Common myeloid progenitor, CD34-positive (primary cell): ENCODE measurements around the gene DNAJB9.

Experiments
- CTCF ChIA-PET: fragments of 350-600 bp; sonication (Branson Sonifier 250); formaldehyde crosslinking; loops from one replicate; lab custom pipeline; 2021; ENCODE audit warnings: antibody characterized with exemption; lab: Charles Lee
- POLR2A ChIA-PET: fragments of 350-600 bp; sonication (Branson Sonifier 250); formaldehyde crosslinking; loops from one replicate; lab custom pipeline; 2021; ENCODE audit warnings: antibody characterized with exemption; lab: Charles Lee
- DNase-seq, 3 donors: peaks; one replicate each; pipeline versions ENCODE4 v3.0.0 to v3.0.0-alpha.2; 2013
- H3K27ac ChIP-seq, 2 experiments: 1 replicate in 1 of 2; 2 replicates in 1 of 2; pipeline ENCODE4 v1.7.0; 2013; ENCODE audit warnings: inconsistent platforms in 2 of 2, low read length in 2 of 2, mild to moderate bottlenecking in 2 of 2, low read depth in 1 of 2, moderate library complexity in 1 of 2; ENCODE audit not compliant: severe bottlenecking in 2 of 2, insufficient read depth in 1 of 2, poor library complexity in 1 of 2
- H3K27me3 ChIP-seq, 5 experiments: replicated peaks in 2 of 5; 1 replicate in 3 of 5; 2 replicates in 2 of 5; pipeline versions ENCODE4 v1.6.1 to v1.7.0; 2013; ENCODE audit warnings: low read length in 4 of 5, mild to moderate bottlenecking in 2 of 5, moderate library complexity in 2 of 5, inconsistent platforms in 1 of 5; ENCODE audit not compliant: insufficient read depth in 5 of 5, control insufficient read depth in 4 of 5
- H3K36me3 ChIP-seq, 4 experiments: 1 replicate in 2 of 4; 2 replicates in 2 of 4; pipeline versions ENCODE4 v1.6.1 to v1.7.0; 2013; ENCODE audit warnings: low read length in 3 of 4, control low read depth in 1 of 4, mild to moderate bottlenecking in 1 of 4; ENCODE audit not compliant: control insufficient read depth in 4 of 4, insufficient read depth in 4 of 4
- H3K4me1 ChIP-seq, 4 experiments: 1 replicate in 3 of 4; 2 replicates in 1 of 4; pipeline versions ENCODE4 v1.6.1 to v1.7.1; 2013; ENCODE audit warnings: low read length in 3 of 4, mild to moderate bottlenecking in 3 of 4, control low read depth in 1 of 4, inconsistent platforms in 1 of 4, moderate library complexity in 1 of 4; ENCODE audit not compliant: control insufficient read depth in 4 of 4, insufficient read depth in 4 of 4; ENCODE audit errors: control extremely low read depth in 1 of 4
- H3K4me3 ChIP-seq, 7 experiments: 1 replicate in 4 of 7; 2 replicates in 3 of 7; pipeline versions ENCODE4 v1.5.1 to v1.7.0; 2013; ENCODE audit warnings: mild to moderate bottlenecking in 7 of 7, low read length in 6 of 7, moderate library complexity in 6 of 7, inconsistent platforms in 2 of 7, low read depth in 2 of 7, control low read depth in 1 of 7; ENCODE audit not compliant: insufficient read depth in 4 of 7, control insufficient read depth in 1 of 7; ENCODE audit errors: extremely low read depth in 1 of 7
- H3K9me3 ChIP-seq, 5 experiments: 1 replicate in 4 of 5; 2 replicates in 1 of 5; pipeline versions ENCODE4 v1.6.1 to v1.7.1; 2013; ENCODE audit warnings: low read length in 4 of 5, mild to moderate bottlenecking in 2 of 5, inconsistent platforms in 1 of 5, low read depth in 1 of 5, moderate library complexity in 1 of 5; ENCODE audit not compliant: control insufficient read depth in 4 of 5, insufficient read depth in 2 of 5; ENCODE audit errors: control extremely low read depth in 1 of 5
- WGBS: methylation state at CpG from one replicate; pipeline ENCODE4 v1.1.5; 2013; ENCODE audit not compliant: insufficient coverage; 5-methylcytosine and 5-hydroxymethylcytosine counted together

The DNAJB9 gene

GRCh38 chr7:108565987-108566386, 3.7 kb upstream of the DNAJB9 start:
- ChIA-PET POLR2A (no interaction called here), CTCF (interaction anchor here (1.0 to 1.6 kb wide), 2 partner anchors 18 to 42 kb away, joined by 3 to 5 read pairs; no protein-coding TSS in a partner anchor)
- Histone ChIP-seq H3K4me1 (peaks cover 12 to 24% (median 18%) of the 10 kb centered on the region in 4 experiments), H3K27me3 (no peaks in the 10 kb centered on the region), H3K27ac (no peak overlapping the region), H3K36me3 (peaks cover 6 to 24% (median 7%) of the 10 kb centered on the region in 4 experiments), H3K4me3 (no peak overlapping the region), H3K9me3 (peaks cover 0 to 2% (median 0%) of the 10 kb centered on the region in 5 experiments)
- DNase-seq: no peak

- H3K36me3 ChIP-seq: peaks cover 2 to 24% (median 10%) of the 10 kb centered on the region in 4 experiments
- no peaks in the 10 kb centered on the region for H3K27me3 ChIP-seq
- peaks cover 0 to 2% (median 0%) of the 10 kb centered on the region in 5 experiments for H3K9me3 ChIP-seq
- DNase-seq: peak in 1 of 3 donors; percentile 8
- ChIA-PET POLR2A (interaction anchor here (0.7 to 2.0 kb wide), 3 partner anchors 39 to 102 kb away, joined by 3 to 14 read pairs (median 4); partner anchors contain the start of gene PNPLA8), CTCF (interaction anchor here (1.4 to 1.5 kb wide), 2 partner anchors 43 to 72 kb away, joined by 3 to 4 read pairs; partner anchors contain the start of gene PNPLA8)
- WGBS: 16% methylated on average over 13 of the region's 24 CpGs
- H3K4me3 ChIP-seq: peak overlapping the region; percentile 52 to 89 (median 83)
- H3K4me1 ChIP-seq: peaks cover 13 to 33% (median 24%) of the 10 kb centered on the region in 4 experiments
- peak overlapping the region; percentile 95 to 98 for H3K27ac ChIP-seq
Measured at GRCh38 chr7:108568801-108569380, 783 bp upstream of the DNAJB9 start.

DNA sequence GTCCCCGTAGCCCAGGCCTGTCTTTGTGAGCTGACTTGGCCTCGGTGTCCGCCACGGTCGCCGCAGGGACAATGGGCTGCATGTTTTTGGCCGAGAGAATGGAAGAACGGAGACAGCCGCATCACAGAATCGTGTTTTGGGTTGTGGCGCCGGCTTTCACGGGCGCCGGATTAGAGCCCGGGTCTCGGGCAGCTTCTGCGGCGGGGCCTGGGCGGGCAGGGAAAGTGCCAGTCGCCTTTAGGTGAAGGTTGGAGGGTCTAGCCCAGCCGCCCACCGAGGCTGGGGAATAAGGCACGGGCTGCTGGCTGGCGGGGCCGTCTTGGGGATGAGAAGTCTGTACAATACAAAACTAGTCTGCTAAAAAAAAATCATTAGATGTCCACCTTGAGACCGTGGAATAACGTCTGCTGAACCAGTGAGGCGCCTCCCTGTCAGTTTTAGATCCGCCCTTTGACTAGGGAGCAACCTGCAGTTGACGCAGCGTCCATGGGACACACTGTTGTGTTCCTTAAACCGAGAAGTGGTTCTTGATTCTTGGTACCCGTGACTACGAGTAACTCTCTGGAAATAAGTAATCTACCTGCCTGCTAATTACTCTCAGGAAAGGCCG, 577 bp downstream of the DNAJB9 start:
- Histone ChIP-seq H3K4me1 (peaks cover 13 to 33% (median 24%) of the 10 kb centered on the region in 4 experiments), H3K4me3 (peak overlapping the region; percentile 72 to 89 (median 83)), H3K27me3 (no peaks in the 10 kb centered on the region), H3K9me3 (peaks cover 0 to 2% (median 0%) of the 10 kb centered on the region in 5 experiments), H3K27ac (peak overlapping the region; percentile 95 to 98), H3K36me3 (peaks cover 0 to 23% (median 15%) of the 10 kb centered on the region in 4 experiments)
- POLR2A ChIA-PET: interaction anchor here (1.0 to 2.0 kb wide), 3 partner anchors 34 to 45 kb away, joined by 3 to 14 read pairs (median 4); partner anchors contain the start of gene PNPLA8
- WGBS: under 1% methylated on average over 27 of the region's 36 CpGs
- CTCF ChIA-PET: interaction anchor here (0.9 to 1.5 kb wide), 3 partner anchors 43 to 73 kb away, joined by 3 to 4 read pairs (median 3); partner anchors contain the start of gene PNPLA8
- peak; percentile 43 to 75 (median 69) for DNase-seq

DNA sequence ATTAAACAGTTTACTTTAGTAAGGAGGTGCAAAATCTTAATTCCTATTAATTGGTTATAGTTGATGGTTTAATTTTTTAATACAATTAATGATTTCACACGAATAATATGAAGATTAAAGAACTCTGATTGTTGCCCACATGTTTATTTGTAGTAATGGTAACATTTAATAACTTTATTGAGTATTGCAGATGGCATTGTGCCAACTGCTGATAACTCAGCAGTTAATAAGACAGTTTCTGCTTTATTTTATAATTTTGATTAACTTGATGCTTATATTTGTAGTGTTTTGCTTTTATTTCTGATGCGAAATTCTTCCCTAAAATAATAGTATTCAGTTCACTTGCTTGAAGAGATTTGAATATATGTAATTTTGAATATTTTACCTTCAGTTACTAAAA, 2.8 kb downstream of the DNAJB9 start:
- Histone ChIP-seq H3K27me3 (no peaks in the 10 kb centered on the region), H3K9me3 (no peaks in the 10 kb centered on the region), H3K4me3 (no peak overlapping the region), H3K27ac (no peak overlapping the region), H3K4me1 (peaks cover 13 to 33% (median 20%) of the 10 kb centered on the region in 4 experiments), H3K36me3 (peaks cover 0 to 18% (median 11%) of the 10 kb centered on the region in 4 experiments)
- WGBS: no CpG with 5 or more reads among the region's 2 CpGs
- POLR2A ChIA-PET: no interaction called here
- CTCF ChIA-PET: no interaction called here
- DNase-seq: no peak

- no peak overlapping the region for H3K4me3 ChIP-seq
- peaks cover 5 to 17% (median 9%) of the 10 kb centered on the region in 4 experiments for H3K4me1 ChIP-seq
- WGBS: no CpG with 5 or more reads among the region's 2 CpGs
- peaks cover 0 to 33% (median 18%) of the 10 kb centered on the region in 4 experiments for H3K36me3 ChIP-seq
- H3K9me3 ChIP-seq: peaks cover 0 to 12% (median 12%) of the 10 kb centered on the region in 5 experiments
- ChIA-PET POLR2A (no interaction called here), CTCF (interaction anchor here (1.4 kb wide), 1 partner anchor 18 kb away, joined by 4 read pairs; no protein-coding TSS in a partner anchor)
- H3K27ac ChIP-seq: no peak overlapping the region
- no peak for DNase-seq
- no peaks in the 10 kb centered on the region for H3K27me3 ChIP-seq
Measured at GRCh38 chr7:108575156-108575555, 5.5 kb downstream of the DNAJB9 start.

DNA sequence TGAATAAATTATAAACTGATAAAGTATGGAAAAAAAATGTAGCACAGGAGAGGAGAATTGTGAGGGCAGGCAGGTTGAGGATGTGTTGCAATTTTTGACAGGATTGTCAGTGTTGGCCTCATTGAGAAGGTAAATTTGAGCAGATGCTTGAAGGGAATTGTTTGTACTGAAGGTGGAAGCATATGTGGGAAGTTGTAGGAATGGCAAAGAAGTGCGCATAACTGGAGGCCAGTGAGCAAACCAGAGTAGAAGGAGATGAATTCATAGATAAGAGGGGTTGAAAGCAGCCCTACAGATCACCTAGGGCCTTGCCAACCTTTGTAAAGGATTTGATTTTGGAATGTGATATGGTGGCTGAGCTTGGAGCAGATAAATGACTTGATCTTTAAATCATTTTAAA, 6.4 kb downstream of the DNAJB9 start:
- Histone ChIP-seq H3K36me3 (peaks cover 0 to 35% (median 18%) of the 10 kb centered on the region in 4 experiments), H3K27ac (no peak overlapping the region), H3K4me1 (peaks cover 0 to 8% (median 5%) of the 10 kb centered on the region in 4 experiments), H3K4me3 (no peak overlapping the region), H3K9me3 (peaks cover 0 to 16% (median 13%) of the 10 kb centered on the region in 5 experiments), H3K27me3 (no peaks in the 10 kb centered on the region)
- ChIA-PET CTCF (interaction anchor here (1.5 kb wide), 1 partner anchor 53 kb away, joined by 3 read pairs; no protein-coding TSS in a partner anchor), POLR2A (no interaction called here)
- DNase-seq: no peak
- WGBS: 100% methylated on average over 1 of the region's 1 CpG
